ENCODE measurements around the gene TANC1.

TANC1 gene

GRCh38 chr2:159067971-159068370 lies 99.5 kb downstream of the TANC1 start:
- DNase-seq (ENCODE audit: low spot score), result no peak
- in situ Hi-C loops (cut with MboI; ENCODE audit: low pct_unique_long_range_greater_than_20kb, low sequenced_read_pairs, unreplicated experiment), result no loop called here
- no peak for TF ChIP-seq CTCF (IDR thresholded peaks at IDR 0.05; ENCODE audit: extremely low read depth, insufficient read depth, missing control alignments)

GRCh38 chr2:159069229-159069628 lies 100.8 kb downstream of the TANC1 start:
- TF ChIP-seq CTCF (IDR thresholded peaks at IDR 0.05; ENCODE audit: extremely low read depth, insufficient read depth, missing control alignments), result no peak
- in situ Hi-C loops (cut with MboI; ENCODE audit: low pct_unique_long_range_greater_than_20kb, low sequenced_read_pairs, unreplicated experiment), result no loop called here
- DNase-seq (ENCODE audit: low spot score), result no peak

- DNase-seq (ENCODE audit: low spot score), result no peak
- no peak for TF ChIP-seq CTCF (IDR thresholded peaks at IDR 0.05; ENCODE audit: extremely low read depth, insufficient read depth, missing control alignments)
- in situ Hi-C loops (cut with MboI; ENCODE audit: low pct_unique_long_range_greater_than_20kb, low sequenced_read_pairs, unreplicated experiment), result no loop called here
These were observed 101.8 kb downstream of the TANC1 start for GRCh38 chr2:159070235-159070634.

- no peak for DNase-seq (ENCODE audit: low spot score)
- in situ Hi-C loops (cut with MboI; ENCODE audit: low pct_unique_long_range_greater_than_20kb, low sequenced_read_pairs, unreplicated experiment), result no loop called here
- no peak for TF ChIP-seq CTCF (IDR thresholded peaks at IDR 0.05; ENCODE audit: extremely low read depth, insufficient read depth, missing control alignments)
These were observed 102.9 kb downstream of the TANC1 start for GRCh38 chr2:159071190-159071915.

- in situ Hi-C loops (cut with MboI; ENCODE audit: low pct_unique_long_range_greater_than_20kb, low sequenced_read_pairs, unreplicated experiment), result no loop called here
- no peak for TF ChIP-seq CTCF (IDR thresholded peaks at IDR 0.05; ENCODE audit: extremely low read depth, insufficient read depth, missing control alignments)
- DNase-seq (ENCODE audit: low spot score), result no peak
These were observed 104.4 kb downstream of the TANC1 start for GRCh38 chr2:159072795-159073194.

- no peak for TF ChIP-seq CTCF (IDR thresholded peaks at IDR 0.05; ENCODE audit: extremely low read depth, insufficient read depth, missing control alignments)
- in situ Hi-C loops (cut with MboI; ENCODE audit: low pct_unique_long_range_greater_than_20kb, low sequenced_read_pairs, unreplicated experiment), result no loop called here
- no peak for DNase-seq (ENCODE audit: low spot score)
These were observed 104.8 kb downstream of the TANC1 start for GRCh38 chr2:159073256-159073655.
